Measurements from ENCODE around the gene NREP.

NREP gene

GRCh38 chr5:111706345-111706744, 50.6 kb downstream of the NREP start:
- H3K27ac ChIP-seq (ENCODE audit: low read depth, low read length): no peak overlapping the region
- H3K4me3 ChIP-seq (ENCODE audit: low read depth in 1 of 2, low read length in 2 of 2): no peak overlapping the region
- no peaks in the 10 kb centered on the region for H3K36me3 ChIP-seq (ENCODE audit: insufficient read depth, low read length)
- H3K9ac ChIP-seq (ENCODE audit: low read length): no peak overlapping the region
- H3K4me1 ChIP-seq (ENCODE audit: insufficient read depth, low read length): no peaks in the 10 kb centered on the region
- H3K9me3 ChIP-seq (ENCODE audit: low read length): no peaks in the 10 kb centered on the region
- H3K27me3 ChIP-seq (ENCODE audit: control insufficient read depth in 1 of 2, insufficient read depth in 2 of 2, low read length in 2 of 2): no peaks in the 10 kb centered on the region

- Histone ChIP-seq H3K36me3 (ENCODE audit: insufficient read depth, low read length) (no peaks in the 10 kb centered on the region), H3K9ac (ENCODE audit: low read length) (no peak overlapping the region), H3K4me3 (ENCODE audit: low read depth in 1 of 2, low read length in 2 of 2) (no peak overlapping the region), H3K27ac (ENCODE audit: low read depth, low read length) (no peak overlapping the region), H3K4me1 (ENCODE audit: insufficient read depth, low read length) (no peaks in the 10 kb centered on the region), H3K9me3 (ENCODE audit: low read length) (no peaks in the 10 kb centered on the region), H3K27me3 (ENCODE audit: control insufficient read depth in 1 of 2, insufficient read depth in 2 of 2, low read length in 2 of 2) (no peaks in the 10 kb centered on the region)
Measured at GRCh38 chr5:111704452-111705085, 52.4 kb downstream of the NREP start.

GRCh38 chr5:111703662-111704061, 53.3 kb downstream of the NREP start:
- Histone ChIP-seq H3K4me3 (ENCODE audit: low read depth in 1 of 2, low read length in 2 of 2) (no peak overlapping the region), H3K9ac (ENCODE audit: low read length) (no peak overlapping the region), H3K36me3 (ENCODE audit: insufficient read depth, low read length) (no peaks in the 10 kb centered on the region), H3K27me3 (ENCODE audit: control insufficient read depth in 1 of 2, insufficient read depth in 2 of 2, low read length in 2 of 2) (no peaks in the 10 kb centered on the region), H3K27ac (ENCODE audit: low read depth, low read length) (no peak overlapping the region), H3K9me3 (ENCODE audit: low read length) (no peaks in the 10 kb centered on the region), H3K4me1 (ENCODE audit: insufficient read depth, low read length) (no peaks in the 10 kb centered on the region)

- Histone ChIP-seq H3K9ac (ENCODE audit: low read length) (no peak overlapping the region), H3K36me3 (ENCODE audit: insufficient read depth, low read length) (no peaks in the 10 kb centered on the region), H3K4me1 (ENCODE audit: insufficient read depth, low read length) (no peaks in the 10 kb centered on the region), H3K27ac (ENCODE audit: low read depth, low read length) (no peak overlapping the region), H3K9me3 (ENCODE audit: low read length) (no peaks in the 10 kb centered on the region), H3K4me3 (ENCODE audit: low read depth in 1 of 2, low read length in 2 of 2) (no peak overlapping the region), H3K27me3 (ENCODE audit: control insufficient read depth in 1 of 2, insufficient read depth in 2 of 2, low read length in 2 of 2) (no peaks in the 10 kb centered on the region)
Measured at GRCh38 chr5:111699976-111700375, 57.0 kb downstream of the NREP start.

- no peak overlapping the region for H3K27ac ChIP-seq (ENCODE audit: low read depth, low read length)
- no peaks in the 10 kb centered on the region for H3K36me3 ChIP-seq (ENCODE audit: insufficient read depth, low read length)
- H3K27me3 ChIP-seq (ENCODE audit: control insufficient read depth in 1 of 2, insufficient read depth in 2 of 2, low read length in 2 of 2): no peaks in the 10 kb centered on the region
- no peak overlapping the region for H3K4me3 ChIP-seq (ENCODE audit: low read depth in 1 of 2, low read length in 2 of 2)
- no peaks in the 10 kb centered on the region for H3K4me1 ChIP-seq (ENCODE audit: insufficient read depth, low read length)
- H3K9me3 ChIP-seq (ENCODE audit: low read length): no peaks in the 10 kb centered on the region
- no peak overlapping the region for H3K9ac ChIP-seq (ENCODE audit: low read length)
Measured at GRCh38 chr5:111699324-111699723, 57.7 kb downstream of the NREP start.

GRCh38 chr5:111697881-111698757, 58.9 kb downstream of the NREP start:
- no peak overlapping the region for H3K9ac ChIP-seq (ENCODE audit: low read length)
- H3K4me3 ChIP-seq (ENCODE audit: low read depth in 1 of 2, low read length in 2 of 2): no peak overlapping the region
- no peak overlapping the region for H3K27ac ChIP-seq (ENCODE audit: low read depth, low read length)
- H3K4me1 ChIP-seq (ENCODE audit: insufficient read depth, low read length): no peaks in the 10 kb centered on the region
- H3K27me3 ChIP-seq (ENCODE audit: control insufficient read depth in 1 of 2, insufficient read depth in 2 of 2, low read length in 2 of 2): no peaks in the 10 kb centered on the region
- H3K9me3 ChIP-seq (ENCODE audit: low read length): no peaks in the 10 kb centered on the region
- H3K36me3 ChIP-seq (ENCODE audit: insufficient read depth, low read length): no peaks in the 10 kb centered on the region

GRCh38 chr5:111697215-111697614, 59.8 kb downstream of the NREP start:
- H3K27ac ChIP-seq (ENCODE audit: low read depth, low read length): no peak overlapping the region
- no peaks in the 10 kb centered on the region for H3K36me3 ChIP-seq (ENCODE audit: insufficient read depth, low read length)
- H3K4me3 ChIP-seq (ENCODE audit: low read depth in 1 of 2, low read length in 2 of 2): no peak overlapping the region
- no peaks in the 10 kb centered on the region for H3K4me1 ChIP-seq (ENCODE audit: insufficient read depth, low read length)
- H3K9ac ChIP-seq (ENCODE audit: low read length): no peak overlapping the region
- no peaks in the 10 kb centered on the region for H3K27me3 ChIP-seq (ENCODE audit: control insufficient read depth in 1 of 2, insufficient read depth in 2 of 2, low read length in 2 of 2)
- H3K9me3 ChIP-seq (ENCODE audit: low read length): no peaks in the 10 kb centered on the region

GRCh38 chr5:111695991-111696390, 61.0 kb downstream of the NREP start:
- no peaks in the 10 kb centered on the region for H3K36me3 ChIP-seq (ENCODE audit: insufficient read depth, low read length)
- H3K4me3 ChIP-seq (ENCODE audit: low read depth in 1 of 2, low read length in 2 of 2): no peak overlapping the region
- H3K4me1 ChIP-seq (ENCODE audit: insufficient read depth, low read length): no peaks in the 10 kb centered on the region
- H3K27ac ChIP-seq (ENCODE audit: low read depth, low read length): no peak overlapping the region
- no peak overlapping the region for H3K9ac ChIP-seq (ENCODE audit: low read length)
- H3K9me3 ChIP-seq (ENCODE audit: low read length): no peaks in the 10 kb centered on the region
- no peaks in the 10 kb centered on the region for H3K27me3 ChIP-seq (ENCODE audit: control insufficient read depth in 1 of 2, insufficient read depth in 2 of 2, low read length in 2 of 2)

GRCh38 chr5:111694133-111694532, 62.9 kb downstream of the NREP start:
- H3K36me3 ChIP-seq (ENCODE audit: insufficient read depth, low read length): no peaks in the 10 kb centered on the region
- no peaks in the 10 kb centered on the region for H3K4me1 ChIP-seq (ENCODE audit: insufficient read depth, low read length)
- H3K9me3 ChIP-seq (ENCODE audit: low read length): no peaks in the 10 kb centered on the region
- no peak overlapping the region for H3K9ac ChIP-seq (ENCODE audit: low read length)
- H3K27ac ChIP-seq (ENCODE audit: low read depth, low read length): no peak overlapping the region
- no peak overlapping the region for H3K4me3 ChIP-seq (ENCODE audit: low read depth in 1 of 2, low read length in 2 of 2)
- no peaks in the 10 kb centered on the region for H3K27me3 ChIP-seq (ENCODE audit: control insufficient read depth in 1 of 2, insufficient read depth in 2 of 2, low read length in 2 of 2)

- Histone ChIP-seq H3K4me1 (ENCODE audit: insufficient read depth, low read length) (no peaks in the 10 kb centered on the region), H3K4me3 (ENCODE audit: low read depth in 1 of 2, low read length in 2 of 2) (no peak overlapping the region), H3K36me3 (ENCODE audit: insufficient read depth, low read length) (no peaks in the 10 kb centered on the region), H3K27ac (ENCODE audit: low read depth, low read length) (no peak overlapping the region), H3K9me3 (ENCODE audit: low read length) (no peaks in the 10 kb centered on the region), H3K9ac (ENCODE audit: low read length) (no peak overlapping the region), H3K27me3 (ENCODE audit: control insufficient read depth in 1 of 2, insufficient read depth in 2 of 2, low read length in 2 of 2) (no peaks in the 10 kb centered on the region)
Measured at GRCh38 chr5:111691914-111692313, 65.1 kb downstream of the NREP start.

GRCh38 chr5:111691508-111691907, 65.5 kb downstream of the NREP start:
- H3K4me1 ChIP-seq (ENCODE audit: insufficient read depth, low read length): no peaks in the 10 kb centered on the region
- H3K9me3 ChIP-seq (ENCODE audit: low read length): no peaks in the 10 kb centered on the region
- H3K27me3 ChIP-seq (ENCODE audit: control insufficient read depth in 1 of 2, insufficient read depth in 2 of 2, low read length in 2 of 2): no peaks in the 10 kb centered on the region
- no peak overlapping the region for H3K4me3 ChIP-seq (ENCODE audit: low read depth in 1 of 2, low read length in 2 of 2)
- no peak overlapping the region for H3K27ac ChIP-seq (ENCODE audit: low read depth, low read length)
- no peaks in the 10 kb centered on the region for H3K36me3 ChIP-seq (ENCODE audit: insufficient read depth, low read length)
- H3K9ac ChIP-seq (ENCODE audit: low read length): no peak overlapping the region
